Cerebellar nuclear complex (tissue), 1 donor: Measurements from ENCODE around the gene OR4N5.
"Not testable (repeated sequence)": the region's sequence is repeated elsewhere in the genome, so short reads cannot be mapped to it uniquely, and the experiment has no call there.

Experiments
- DNase-seq, 2 experiments: peaks; one replicate each; lab custom pipeline; 2025; lab: John Stamatoyannopoulos, UW

OR4N5 gene

GRCh38 chr14:20138520-20138919 lies at the start of gene OR4N5:
Gene OR4N5, plus strand, starts transcription at chr14:20138820. Its CDS starts 4,916 bp downstream, at chr14:20143736.
- no peak for DNase-seq

- no peak for DNase-seq
Observed at GRCh38 chr14:20092050-20092449, 46.6 kb upstream of the OR4N5 start.

GRCh38 chr14:20093442-20093841 lies 45.2 kb upstream of the OR4N5 start:
- no peak for DNase-seq

GRCh38 chr14:20098926-20099770 lies 39.5 kb upstream of the OR4N5 start:
- not testable (repeated sequence) for DNase-seq

- no peak for DNase-seq
Observed at GRCh38 chr14:20110438-20110837, 28.2 kb upstream of the OR4N5 start, which contains the start of gene OR4K17. Gene OR4K17, plus strand, starts transcription at chr14:20110739. Its CDS starts 6,761 bp downstream, at chr14:20117500.

GRCh38 chr14:20112321-20112720 lies 26.3 kb upstream of the OR4N5 start:
- no peak for DNase-seq

- no peak for DNase-seq
Observed at GRCh38 chr14:20116748-20117147, 21.9 kb upstream of the OR4N5 start.

GRCh38 chr14:20118795-20119194 lies 19.8 kb upstream of the OR4N5 start:
- DNase-seq, result no peak

- DNase-seq, result no peak
Observed at GRCh38 chr14:20143911-20144310, 5.3 kb downstream of the OR4N5 start.

GRCh38 chr14:20144820-20145219 lies 6.2 kb downstream of the OR4N5 start:
- DNase-seq, result no peak

- no peak for DNase-seq
Observed at GRCh38 chr14:20164462-20164861, 25.8 kb downstream of the OR4N5 start.

- DNase-seq, result no peak
Observed at GRCh38 chr14:20167091-20167490, 28.5 kb downstream of the OR4N5 start.

- DNase-seq, result not testable (repeated sequence)
Observed at GRCh38 chr14:20169852-20170251, 31.2 kb downstream of the OR4N5 start.

GRCh38 chr14:20174205-20174604 lies 35.6 kb downstream of the OR4N5 start:
- not testable (repeated sequence) for DNase-seq

- no peak for DNase-seq
Observed at GRCh38 chr14:20176330-20176729, 37.7 kb downstream of the OR4N5 start.

- no peak for DNase-seq
Observed at GRCh38 chr14:20177433-20177974, 38.9 kb downstream of the OR4N5 start.

- no peak for DNase-seq
Observed at GRCh38 chr14:20179218-20179617, 40.6 kb downstream of the OR4N5 start.

GRCh38 chr14:20179880-20180279 lies 41.3 kb downstream of the OR4N5 start:
- no peak for DNase-seq

GRCh38 chr14:20180486-20180885 lies 41.9 kb downstream of the OR4N5 start:
- DNase-seq, result no peak

- DNase-seq, result no peak
Observed at GRCh38 chr14:20184181-20184580, 45.6 kb downstream of the OR4N5 start.

- DNase-seq, result no peak
Observed at GRCh38 chr14:20190596-20190995, 52.0 kb downstream of the OR4N5 start, which contains the start of gene OR11G2. Gene OR11G2, plus strand, starts transcription at chr14:20190896. Its CDS starts 6,542 bp downstream, at chr14:20197438.

- no peak for DNase-seq
Observed at GRCh38 chr14:20191396-20191795, 52.8 kb downstream of the OR4N5 start.

- DNase-seq, result no peak
Observed at GRCh38 chr14:20194101-20194500, 55.5 kb downstream of the OR4N5 start.
